Hematopoietic multipotent progenitor cell treated with erythropoietin and hydrocortisone succinate and interleukin-3 and kit ligand, for 6 days (in vitro differentiated cells): ENCODE results near the gene IL21R.
"Not testable (repeated sequence)": the region's sequence is repeated elsewhere in the genome, so short reads cannot be mapped to it uniquely, and the experiment has no call there.

Experiments used
- DNase-seq: peaks from one replicate; pipeline ENCODE4 v3.0.0-alpha.2; 2015

Gene IL21R

GRCh38 chr16:27377666-27378485, 24.1 kb upstream of the IL21R start:
- DNase-seq, result no peak

DNA sequence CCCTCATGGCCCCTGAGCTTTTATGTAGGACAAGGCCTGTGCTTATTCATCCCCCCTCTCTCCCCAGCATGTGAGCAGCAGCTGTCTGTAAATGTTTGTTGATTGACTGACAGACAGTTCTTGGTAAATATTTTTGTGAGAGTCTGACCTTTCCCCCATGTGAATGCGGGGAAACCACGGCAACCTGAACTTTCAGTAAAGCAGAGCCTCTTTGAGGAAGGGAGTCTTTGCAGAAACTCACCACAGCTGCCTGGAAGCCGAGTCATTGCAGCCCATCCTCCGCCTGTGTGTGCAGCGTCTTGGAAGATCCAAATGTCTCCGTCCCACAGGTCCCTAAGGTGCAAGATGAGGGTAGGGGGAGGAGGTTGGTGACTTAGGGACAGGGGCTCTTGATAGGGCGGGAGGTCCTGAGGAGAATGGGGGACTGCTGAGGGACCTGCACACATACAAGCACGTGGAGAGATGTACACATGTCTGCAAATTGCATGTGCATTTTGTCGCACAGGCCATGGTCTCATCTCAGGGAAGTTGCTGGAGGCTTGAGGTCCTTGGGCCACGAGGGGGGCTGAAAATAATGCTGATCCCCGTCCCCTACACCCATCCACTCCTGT, 23.0 kb upstream of the IL21R start:
- DNase-seq, result no peak

DNA sequence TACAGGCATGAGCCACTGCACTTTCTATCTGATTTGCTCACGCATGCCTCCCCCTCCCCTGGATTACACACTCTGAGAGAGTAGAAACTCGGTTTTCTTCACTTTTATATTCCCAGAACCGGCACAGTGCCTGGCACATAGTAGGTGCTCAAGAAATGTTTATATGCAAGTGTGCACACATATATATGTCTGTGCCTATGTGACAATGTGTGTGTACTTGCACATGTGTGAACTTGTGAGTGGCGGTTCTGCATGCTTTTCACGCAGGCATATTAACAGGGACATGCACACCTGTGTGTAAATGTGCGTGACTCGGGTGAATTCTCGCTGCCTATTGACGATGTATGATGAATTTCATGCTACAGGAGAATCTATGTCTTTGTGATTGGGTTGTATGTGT, 22.1 kb upstream of the IL21R start:
- no peak for DNase-seq

GRCh38 chr16:27381236-27381635, 20.7 kb upstream of the IL21R start:
- no peak for DNase-seq

DNA sequence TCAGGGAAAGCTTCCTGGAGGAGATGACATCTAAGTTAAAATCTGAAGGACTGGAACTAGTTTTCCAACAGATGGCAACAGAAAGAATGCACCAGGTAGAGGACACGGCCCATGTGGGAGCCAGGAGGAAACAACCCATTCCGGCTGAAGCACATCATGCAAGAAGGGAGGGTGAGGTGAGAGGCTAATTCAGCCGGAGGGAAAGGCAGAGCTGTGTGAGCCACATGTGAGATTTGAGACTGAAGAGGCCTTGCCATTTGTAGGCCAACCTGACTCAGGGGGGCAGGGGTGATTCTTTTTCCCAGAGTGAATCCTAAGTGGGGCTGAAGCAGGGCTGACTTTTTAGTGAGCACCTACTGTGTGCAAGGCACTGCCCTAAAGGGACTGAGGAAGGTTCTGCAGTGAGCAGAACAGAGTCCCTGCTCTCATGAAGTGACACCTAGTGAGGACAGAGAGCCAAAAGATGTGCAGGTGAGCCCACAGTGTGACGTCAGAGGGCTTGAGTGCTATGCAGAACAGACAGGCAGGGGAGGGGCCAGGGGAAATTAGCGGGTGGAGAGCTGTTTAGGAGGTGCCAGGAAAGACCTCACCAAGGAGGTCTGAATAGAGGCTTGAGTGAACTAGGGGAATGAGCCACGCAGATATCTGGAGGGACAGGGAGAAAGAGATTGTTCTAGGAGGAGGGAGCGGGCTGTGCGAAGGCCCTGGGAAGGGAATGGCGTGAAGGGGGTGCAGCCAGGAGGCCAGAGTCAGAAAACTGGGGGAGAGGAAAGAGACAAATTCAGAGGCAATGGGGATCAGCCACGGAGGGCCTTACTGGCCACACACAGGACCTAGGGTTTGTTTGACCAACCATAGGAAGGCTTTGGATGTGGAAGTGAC, 19.8 kb upstream of the IL21R start:
- DNase-seq, result no peak

DNA sequence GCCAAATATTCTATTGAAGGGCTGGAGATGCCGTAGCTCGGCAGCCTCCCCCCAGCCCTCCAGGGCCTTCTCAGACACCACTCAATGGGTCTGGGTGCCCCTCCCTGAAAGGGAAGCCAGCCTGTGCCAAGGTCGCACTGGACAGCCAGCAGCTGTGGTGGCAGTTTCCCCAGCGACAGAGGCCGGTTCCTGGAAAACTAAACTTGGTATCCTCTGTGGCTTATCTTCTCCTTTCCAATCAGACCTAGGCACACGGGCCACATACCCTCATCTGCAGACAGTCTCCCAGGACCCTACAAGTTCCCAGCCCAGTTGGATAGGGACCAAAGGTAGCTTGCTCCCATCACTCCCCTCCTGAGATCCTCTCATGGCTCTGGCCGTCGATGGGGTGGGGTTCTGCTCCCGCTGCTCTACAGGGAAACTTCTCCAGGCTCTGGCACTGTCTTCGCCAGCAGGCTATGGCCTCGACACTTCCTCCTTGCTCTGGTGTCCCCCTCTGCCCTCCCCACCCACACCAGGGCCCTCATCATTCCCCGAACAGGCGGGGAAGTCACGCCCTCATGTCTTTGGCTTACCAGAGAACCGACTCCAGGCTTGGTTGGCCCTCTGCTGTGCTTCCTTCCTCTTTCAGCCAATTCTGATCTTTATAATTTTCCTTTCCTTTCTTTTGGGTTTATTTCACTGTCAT, 18.3 kb upstream of the IL21R start:
- DNase-seq, result peak; percentile 66

DNA sequence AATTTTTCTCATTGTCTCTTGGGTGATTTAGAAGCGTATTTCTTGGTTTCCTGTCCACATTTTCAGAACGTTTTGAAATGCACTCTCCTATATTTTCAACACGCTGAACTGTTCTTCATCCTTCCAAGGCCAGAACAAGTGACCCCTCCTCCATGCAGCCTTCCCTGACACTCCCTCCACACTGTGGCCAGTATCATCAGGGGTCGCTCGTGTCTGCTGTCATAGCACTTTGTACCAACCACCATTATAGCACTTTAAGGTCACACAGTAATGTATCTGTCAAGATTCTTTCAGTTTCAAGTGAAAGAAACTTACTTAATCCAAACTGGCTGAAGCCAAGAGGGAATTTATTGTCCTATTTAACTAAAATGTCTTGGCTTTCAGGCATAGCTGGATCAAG, 17.5 kb upstream of the IL21R start:
- no peak for DNase-seq

DNA sequence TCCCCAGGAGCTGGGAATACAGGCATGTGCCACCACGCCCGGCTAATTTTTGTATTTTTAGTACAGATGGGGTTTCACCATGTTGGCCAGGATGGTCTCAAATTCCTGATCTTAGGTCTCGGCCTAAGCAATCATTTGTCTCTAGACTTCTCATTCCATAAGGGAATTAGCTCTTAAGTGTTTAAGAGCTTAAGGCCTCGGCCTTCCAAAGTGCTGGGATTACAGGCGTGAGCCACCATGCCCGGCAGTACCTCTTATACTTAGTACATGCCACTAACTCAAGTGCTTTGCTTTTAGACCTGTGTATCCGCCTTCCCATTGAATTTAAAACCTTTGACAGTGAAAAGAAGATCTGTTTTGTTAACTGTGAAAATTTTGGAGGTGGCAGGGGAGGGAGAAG, 16.6 kb upstream of the IL21R start:
- no peak for DNase-seq

DNA sequence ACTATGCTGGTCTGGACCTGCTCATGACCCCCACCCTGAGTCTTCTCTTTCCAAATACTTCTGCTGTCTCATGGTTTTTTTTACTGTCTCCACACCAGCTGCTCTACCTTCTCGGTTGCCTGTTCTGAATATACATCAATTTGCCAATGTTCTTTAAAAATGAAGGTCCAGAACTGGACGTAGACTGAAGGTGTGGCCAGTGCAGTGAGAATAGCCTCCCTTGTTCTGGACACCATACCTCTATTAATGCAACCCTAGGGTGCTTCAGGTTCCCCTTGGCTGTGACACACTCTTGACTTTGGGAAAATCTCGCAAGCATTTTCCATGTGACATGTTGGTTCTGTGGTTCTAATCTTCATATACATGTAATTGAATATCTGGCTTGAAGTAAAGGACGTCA, 15.3 kb upstream of the IL21R start:
- no peak for DNase-seq

DNA sequence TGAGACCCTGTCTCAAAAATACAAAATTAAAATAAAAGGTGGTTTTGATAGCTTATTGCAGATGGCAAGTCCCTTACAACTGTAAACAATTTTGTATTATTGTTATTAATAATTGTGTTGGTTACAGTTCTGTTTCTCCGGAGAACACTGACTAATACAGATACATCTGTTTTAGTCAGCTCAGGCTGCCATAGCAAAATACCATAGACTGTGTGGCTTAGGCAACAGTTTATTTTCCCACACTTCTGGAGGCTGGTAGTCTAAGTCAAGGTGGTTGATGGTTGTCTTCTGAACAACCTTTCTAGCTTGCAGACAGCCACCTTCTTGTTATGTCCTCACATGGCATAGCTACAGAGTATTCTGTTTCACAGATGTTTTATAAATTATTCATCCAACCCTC, 14.2 kb upstream of the IL21R start:
- DNase-seq, result no peak

- DNase-seq, result no peak
Observed at GRCh38 chr16:27389272-27389961, 12.6 kb upstream of the IL21R start.

GRCh38 chr16:27390151-27390550, 11.8 kb upstream of the IL21R start:
- no peak for DNase-seq

GRCh38 chr16:27392671-27393070, 9.3 kb upstream of the IL21R start:
- DNase-seq, result no peak

- no peak for DNase-seq
Observed at GRCh38 chr16:27394516-27394915, 7.5 kb upstream of the IL21R start.

- DNase-seq, result not testable (repeated sequence)
Observed at GRCh38 chr16:27398341-27398893, 3.6 kb upstream of the IL21R start.

- DNase-seq, result peak; percentile 65
Observed at GRCh38 chr16:27398894-27399853, 2.8 kb upstream of the IL21R start.

DNA sequence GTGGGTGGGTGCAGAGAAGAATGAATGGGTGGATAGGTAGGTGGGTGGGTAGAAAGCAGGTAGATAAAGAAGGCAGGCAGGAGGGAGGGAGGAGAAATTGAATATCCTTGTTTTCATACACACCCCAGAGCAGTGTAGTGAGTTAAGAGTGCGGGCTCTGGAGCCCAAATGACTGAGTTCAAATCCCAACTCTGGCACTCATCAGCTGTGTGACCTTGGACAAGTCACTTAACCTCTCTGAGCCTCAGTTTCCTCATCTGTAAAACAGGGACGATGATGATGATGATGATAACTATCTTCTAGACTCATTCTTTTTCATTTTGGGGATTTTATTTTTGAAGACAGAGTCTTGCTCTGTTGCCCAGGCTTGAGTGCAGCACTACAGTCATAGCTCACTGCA, 2.0 kb upstream of the IL21R start:
- DNase-seq, result no peak

GRCh38 chr16:27400751-27401620, 988 bp upstream of the IL21R start:
- peak; percentile 29 for DNase-seq

DNA sequence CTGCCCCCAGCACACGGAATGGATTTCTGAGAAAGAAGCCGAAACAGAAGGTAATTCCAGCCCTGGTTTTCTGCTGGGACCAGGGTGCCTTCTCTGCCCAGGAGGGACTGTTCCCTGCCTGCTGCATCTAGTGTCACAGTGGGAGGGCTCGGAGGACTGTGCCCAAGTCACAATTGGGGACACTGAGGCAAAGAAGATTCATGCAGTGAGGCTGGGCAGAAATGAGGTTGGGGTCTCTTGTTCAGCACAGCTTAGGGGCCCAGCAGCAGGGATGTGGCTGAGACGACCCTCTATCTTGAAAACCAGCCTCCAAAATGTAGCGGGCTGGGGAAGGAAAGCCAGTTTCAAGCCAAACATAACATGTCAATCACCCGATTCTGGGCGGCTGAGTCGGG, 592 bp downstream of the IL21R start:
- no peak for DNase-seq
